Caco-2 (cell line): ENCODE data around the gene PDZD2. TPM values are rescaled to one million over a fixed set of nuclear protein-coding genes. Genes with fewer than 3 reads are reported as not detected.

Experiments
- BruUV-seq: library from RNA; stranded (reverse); fragments of 400-500 nt; replicated peaks from 2 replicates; lab custom pipeline; 2021; lab: Mats Ljungman, UMichigan
- CTCF ChIA-PET: fragments of 300-600 bp; sonication (Branson Sonifier 250); formaldehyde crosslinking; loops from one replicate; lab custom pipeline; 2022; ENCODE audit warnings: antibody characterized with exemption; lab: Charles Lee
- POLR2A ChIA-PET: fragments of 300-600 bp; sonication (Branson Sonifier 250); formaldehyde crosslinking; loops from one replicate; lab custom pipeline; 2022; ENCODE audit warnings: antibody characterized with exemption; lab: Charles Lee
- DNase-seq, 2 experiments: peaks; one replicate each; pipeline versions ENCODE4 v3.0.0 to v3.0.0-alpha.2; 2020 to 2022
- H3K27me3 ChIP-seq: replicated peaks from 2 replicates; pipeline ENCODE4 v1.6.0; 2011; ENCODE audit warnings: low read length; ENCODE audit not compliant: control insufficient read depth, insufficient read depth
- H3K36me3 ChIP-seq: 2 replicates; pipeline ENCODE4 v1.5.1; 2011; ENCODE audit warnings: low read length; ENCODE audit not compliant: control insufficient read depth, insufficient read depth
- H3K4me1 ChIP-seq: fragments of 250-450 bp; sonication (Bioruptor Pico); 2 replicates; pipeline ENCODE4 v1.5.1; 2020; ENCODE audit warnings: mild to moderate bottlenecking
- H3K4me3 ChIP-seq: 2 replicates; pipeline ENCODE4 v1.5.1; 2011; ENCODE audit warnings: low read depth, mild to moderate bottlenecking, control low read depth, low read length
- H3K9me3 ChIP-seq: fragments of 250-450 bp; sonication (Bioruptor Pico); 2 replicates; pipeline ENCODE4 v1.5.1; 2020; ENCODE audit warnings: mild to moderate bottlenecking, moderate library complexity
- H3K27ac Mint-ChIP-seq: one replicate; pipeline ENCODE4 v1.8.0; 2022; ENCODE audit warnings: mixed read lengths; ENCODE audit not compliant: unreplicated experiment
- H3K27me3 Mint-ChIP-seq: one replicate; pipeline ENCODE4 v1.8.0; 2022; ENCODE audit warnings: mixed read lengths; ENCODE audit not compliant: insufficient read depth, unreplicated experiment
- H3K36me3 Mint-ChIP-seq: one replicate; pipeline ENCODE4 v1.8.0; 2022; ENCODE audit warnings: mild to moderate bottlenecking, mixed read lengths; ENCODE audit not compliant: insufficient read depth, unreplicated experiment
- H3K4me1 Mint-ChIP-seq: one replicate; pipeline ENCODE4 v1.8.0; 2022; ENCODE audit warnings: low read depth, mixed read lengths; ENCODE audit not compliant: unreplicated experiment
- H3K4me3 Mint-ChIP-seq: one replicate; pipeline ENCODE4 v1.8.0; 2022; ENCODE audit warnings: mild to moderate bottlenecking, moderate library complexity, mixed read lengths; ENCODE audit not compliant: unreplicated experiment
- H3K9me3 Mint-ChIP-seq: one replicate; pipeline ENCODE4 v1.8.0; 2022; ENCODE audit warnings: mixed read lengths; ENCODE audit not compliant: unreplicated experiment
- CTCF ChIP-seq, 2 experiments: fragments of 200-600 bp in 1 of 2; IDR thresholded peaks; 1 replicate in 1 of 2; 2 replicates in 1 of 2; pipeline versions ENCODE4 v1.5.1 to v1.8.0; 2011 to 2022; ENCODE audit warnings: antibody characterized with exemption in 1 of 2, control low read depth in 1 of 2, inconsistent platforms in 1 of 2, low read depth in 1 of 2, low read length in 1 of 2, mild to moderate bottlenecking in 1 of 2, moderate library complexity in 1 of 2; ENCODE audit not compliant: insufficient read depth in 1 of 2, severe bottlenecking in 1 of 2, unreplicated experiment in 1 of 2
- intact Hi-C: fragments of 100-400 bp; cut with micrococcal nuclease; formaldehyde crosslinking; loops from one replicate; pipeline ENCODE4 v1.10.0; 2022; ENCODE audit not compliant: unreplicated experiment
- total RNA-seq: library from RNA; stranded (reverse); gene quantifications from 2 replicates; pipeline ENCODE4 v1.2.3, GENCODE V29; 2022

Gene PDZD2
- total RNA-seq, 1 experiment from 2014 or later, result 0.16 TPM

GRCh38 chr5:31863991-31864411 is 225.1 kb downstream of the PDZD2 start:
- intact Hi-C loops, result no loop called here
- H3K4me1 Mint-ChIP-seq, result no peaks in the 10 kb centered on the region
- no peak for DNase-seq
- no peaks in the 10 kb centered on the region for H3K36me3 Mint-ChIP-seq
- ChIA-PET CTCF (no interaction called here), POLR2A (no interaction called here)
- H3K27ac Mint-ChIP-seq, result no peak overlapping the region
- no peak overlapping the region for H3K4me3 ChIP-seq
- no peaks in the 10 kb centered on the region for H3K36me3 ChIP-seq
- no TSS peak for BruUV-seq
- no peaks in the 10 kb centered on the region for H3K27me3 ChIP-seq
- TF ChIP-seq CTCF (IDR thresholded peaks at IDR 0.05; ENCODE audit: insufficient read depth in 1 of 2, low read depth in 1 of 2, low read length in 1 of 2, severe bottlenecking in 1 of 2, unreplicated experiment in 1 of 2), result no peak
- no peak overlapping the region for H3K4me3 Mint-ChIP-seq
- peaks cover 15% of the 10 kb centered on the region for H3K9me3 ChIP-seq
- peaks cover 8% of the 10 kb centered on the region for H3K9me3 Mint-ChIP-seq
- peaks cover 2% of the 10 kb centered on the region for H3K27me3 Mint-ChIP-seq
- no peaks in the 10 kb centered on the region for H3K4me1 ChIP-seq

- Mint-ChIP-seq H3K4me3 (no peak overlapping the region), H3K9me3 (no peaks in the 10 kb centered on the region)
Measured at GRCh38 chr5:31866166-31866565, 227.2 kb downstream of the PDZD2 start.

GRCh38 chr5:31867219-31867618 is 228.3 kb downstream of the PDZD2 start:
- intact Hi-C loops, result no loop called here
- H3K9me3 ChIP-seq, result no peaks in the 10 kb centered on the region
- DNase-seq, result no peak
- Mint-ChIP-seq H3K27me3 (peaks cover 2% of the 10 kb centered on the region), H3K27ac (no peak overlapping the region), H3K36me3 (no peaks in the 10 kb centered on the region), H3K4me3 (no peak overlapping the region), H3K9me3 (no peaks in the 10 kb centered on the region), H3K4me1 (no peaks in the 10 kb centered on the region)
- H3K4me1 ChIP-seq, result no peaks in the 10 kb centered on the region
- CTCF ChIA-PET, result no interaction called here
- no TSS peak for BruUV-seq
- TF ChIP-seq CTCF (IDR thresholded peaks at IDR 0.05; ENCODE audit: insufficient read depth in 1 of 2, low read depth in 1 of 2, low read length in 1 of 2, severe bottlenecking in 1 of 2, unreplicated experiment in 1 of 2), result no peak
- H3K36me3 ChIP-seq, result no peaks in the 10 kb centered on the region
- no peaks in the 10 kb centered on the region for H3K27me3 ChIP-seq
- POLR2A ChIA-PET, result no interaction called here
- no peak overlapping the region for H3K4me3 ChIP-seq

More at GRCh38 chr5:31866166-31866565, 227.2 kb downstream of the PDZD2 start:
- intact Hi-C loops, result no loop called here
- Mint-ChIP-seq H3K36me3 (no peaks in the 10 kb centered on the region), H3K27ac (no peak overlapping the region), H3K27me3 (peaks cover 2% of the 10 kb centered on the region), H3K4me1 (no peaks in the 10 kb centered on the region)
- POLR2A ChIA-PET, result no interaction called here
- no peaks in the 10 kb centered on the region for H3K9me3 ChIP-seq
- no peak overlapping the region for H3K4me3 ChIP-seq
- H3K27me3 ChIP-seq, result no peaks in the 10 kb centered on the region
- H3K36me3 ChIP-seq, result no peaks in the 10 kb centered on the region
- no TSS peak for BruUV-seq
- DNase-seq, result no peak
- H3K4me1 ChIP-seq, result no peaks in the 10 kb centered on the region
- no peak for TF ChIP-seq CTCF (IDR thresholded peaks at IDR 0.05; ENCODE audit: insufficient read depth in 1 of 2, low read depth in 1 of 2, low read length in 1 of 2, severe bottlenecking in 1 of 2, unreplicated experiment in 1 of 2)
- CTCF ChIA-PET, result no interaction called here
